ENCODE measurements around the gene CTBP2.

Gene CTBP2

GRCh38 chr10:125137601-125138438, 22.5 kb downstream of the CTBP2 start:
- ChIA-PET CTCF (no interaction called here), POLR2A (no interaction called here)
- no peak for TF ChIP-seq CTCF (IDR thresholded peaks at IDR 0.05; ENCODE audit: control extremely low read depth, extremely low read depth, low read depth, missing control alignments)
- DNase-seq (ENCODE audit: extremely low spot score), result no peak

- no peak for TF ChIP-seq CTCF (IDR thresholded peaks at IDR 0.05; ENCODE audit: control extremely low read depth, extremely low read depth, low read depth, missing control alignments)
- no peak for DNase-seq (ENCODE audit: extremely low spot score)
- ChIA-PET CTCF (no interaction called here), POLR2A (no interaction called here)
Measured at GRCh38 chr10:125136087-125136486, 24.3 kb downstream of the CTBP2 start.

GRCh38 chr10:125135771-125136035, 24.7 kb downstream of the CTBP2 start:
- no peak for TF ChIP-seq CTCF (IDR thresholded peaks at IDR 0.05; ENCODE audit: control extremely low read depth, extremely low read depth, low read depth, missing control alignments)
- POLR2A ChIA-PET, result no interaction called here
- DNase-seq (ENCODE audit: extremely low spot score), result no peak
- CTCF ChIA-PET, result no interaction called here

GRCh38 chr10:125134916-125135770, 25.2 kb downstream of the CTBP2 start:
- TF ChIP-seq CTCF (IDR thresholded peaks at IDR 0.05; ENCODE audit: control extremely low read depth, extremely low read depth, low read depth, missing control alignments), result no peak
- no peak for DNase-seq (ENCODE audit: extremely low spot score)
- ChIA-PET POLR2A (no interaction called here), CTCF (no interaction called here)

GRCh38 chr10:125134483-125134848, 25.9 kb downstream of the CTBP2 start:
- POLR2A ChIA-PET, result no interaction called here
- CTCF ChIA-PET, result no interaction called here
- no peak for DNase-seq (ENCODE audit: extremely low spot score)
- TF ChIP-seq CTCF (IDR thresholded peaks at IDR 0.05; ENCODE audit: control extremely low read depth, extremely low read depth, low read depth, missing control alignments), result no peak

- no peak for DNase-seq (ENCODE audit: extremely low spot score)
- POLR2A ChIA-PET, result no interaction called here
- CTCF ChIA-PET, result no interaction called here
- no peak for TF ChIP-seq CTCF (IDR thresholded peaks at IDR 0.05; ENCODE audit: control extremely low read depth, extremely low read depth, low read depth, missing control alignments)
Measured at GRCh38 chr10:125133696-125134482, 26.5 kb downstream of the CTBP2 start.

Data from GM10248 (cell line).